ENCODE data around the gene FAM221B.
A peak's percentile ranks its signal among the peaks of the same experiment; 100 is the strongest.

Gene FAM221B

DNA sequence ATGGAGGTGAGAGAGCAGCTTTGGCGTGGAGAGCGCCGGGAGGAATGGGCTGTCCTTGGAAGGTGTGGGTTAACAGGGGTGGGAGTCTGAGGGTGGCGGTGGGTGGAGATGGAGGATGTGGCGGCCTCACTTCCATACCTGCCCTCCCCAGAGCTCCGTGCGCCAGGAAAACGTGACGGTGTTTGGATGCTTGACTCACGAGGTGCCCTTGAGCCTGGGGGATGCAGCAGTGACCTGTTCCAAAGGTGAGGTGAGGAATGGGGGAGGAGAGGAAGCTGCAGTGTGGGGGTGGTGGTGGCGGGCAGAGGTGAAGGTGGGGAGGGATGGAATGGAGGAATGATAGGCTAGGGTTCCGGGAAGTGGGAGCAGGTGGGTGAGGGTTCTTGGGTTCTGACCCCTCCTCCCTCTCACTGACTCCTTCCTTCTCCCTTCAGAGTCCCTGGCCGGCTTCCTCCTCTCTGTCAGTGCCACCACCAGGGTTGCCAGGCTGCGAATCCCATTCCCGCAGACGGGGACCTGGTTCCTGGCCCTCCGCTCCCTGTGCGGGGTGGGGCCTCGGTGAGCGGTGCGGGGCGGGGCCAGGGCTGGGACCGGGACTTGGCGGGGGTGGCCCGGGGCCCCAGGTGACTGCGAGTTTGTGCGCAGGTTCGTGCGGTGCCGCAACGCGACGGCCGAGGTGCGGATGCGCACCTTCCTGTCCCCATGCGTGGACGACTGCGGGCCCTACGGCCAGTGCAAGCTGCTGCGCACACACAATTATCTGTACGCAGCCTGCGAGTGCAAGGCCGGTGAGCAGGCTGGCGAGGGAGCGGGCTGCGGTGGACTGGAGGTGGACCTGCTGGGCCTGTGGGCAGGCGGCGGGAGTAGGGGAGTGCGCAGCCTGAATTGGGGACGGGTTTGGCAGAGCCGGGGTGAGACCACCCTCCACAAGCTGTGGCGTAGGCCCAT is 17.6 kb upstream of the FAM221B start:
- no peak for DNase-seq (ENCODE audit: low spot score)

DNA sequence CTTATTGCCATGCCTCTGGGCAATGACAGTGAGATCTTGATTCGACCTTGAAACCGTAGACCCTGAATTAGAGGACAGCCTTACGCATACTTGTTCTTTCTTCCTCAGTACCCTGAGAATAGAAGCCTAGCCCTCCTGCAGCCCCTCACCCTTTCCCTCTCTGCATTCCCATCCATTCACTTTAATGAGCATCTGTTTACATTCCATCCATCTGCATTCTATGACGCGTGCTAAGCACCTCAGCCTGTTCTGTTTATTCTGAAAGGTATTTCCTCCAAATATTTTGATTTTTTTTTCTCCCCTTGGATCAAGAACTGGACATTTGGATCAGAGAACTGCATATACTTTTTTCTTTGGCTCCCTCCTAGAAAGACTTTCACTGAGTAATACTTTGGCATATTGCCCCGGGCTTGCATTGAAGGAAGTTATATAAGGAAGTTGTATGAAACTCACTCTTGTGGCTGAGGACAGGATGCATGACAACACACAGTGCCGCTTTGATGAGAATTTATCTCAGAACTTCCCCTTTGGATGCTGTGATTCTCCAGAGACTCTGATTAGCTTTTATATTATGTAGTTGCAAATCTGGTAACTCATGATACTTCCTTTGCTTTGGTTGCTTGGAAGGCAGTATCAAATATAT is 16.2 kb upstream of the FAM221B start:
- DNase-seq (ENCODE audit: low spot score), result peak; percentile 66

DNA sequence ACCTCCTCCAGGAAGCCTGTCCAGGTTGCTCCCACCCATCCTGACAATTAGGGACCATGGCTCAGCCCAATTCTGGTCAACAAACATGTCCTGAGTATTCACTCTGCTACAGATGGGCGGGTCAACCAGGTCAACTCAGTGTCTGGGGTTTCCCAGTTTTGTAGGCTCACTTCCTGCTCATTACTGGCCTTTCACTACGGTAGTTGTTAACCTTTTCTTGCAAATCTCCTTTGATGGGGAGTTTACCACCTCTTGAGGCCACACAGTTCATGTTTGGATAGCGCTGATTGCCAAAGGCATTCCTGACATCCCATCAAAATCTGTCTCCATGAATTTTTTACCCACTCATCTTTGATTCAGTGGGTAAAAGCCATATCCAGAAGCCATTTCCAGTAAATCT is 14.3 kb upstream of the FAM221B start:
- no peak for DNase-seq (ENCODE audit: low spot score)

DNA sequence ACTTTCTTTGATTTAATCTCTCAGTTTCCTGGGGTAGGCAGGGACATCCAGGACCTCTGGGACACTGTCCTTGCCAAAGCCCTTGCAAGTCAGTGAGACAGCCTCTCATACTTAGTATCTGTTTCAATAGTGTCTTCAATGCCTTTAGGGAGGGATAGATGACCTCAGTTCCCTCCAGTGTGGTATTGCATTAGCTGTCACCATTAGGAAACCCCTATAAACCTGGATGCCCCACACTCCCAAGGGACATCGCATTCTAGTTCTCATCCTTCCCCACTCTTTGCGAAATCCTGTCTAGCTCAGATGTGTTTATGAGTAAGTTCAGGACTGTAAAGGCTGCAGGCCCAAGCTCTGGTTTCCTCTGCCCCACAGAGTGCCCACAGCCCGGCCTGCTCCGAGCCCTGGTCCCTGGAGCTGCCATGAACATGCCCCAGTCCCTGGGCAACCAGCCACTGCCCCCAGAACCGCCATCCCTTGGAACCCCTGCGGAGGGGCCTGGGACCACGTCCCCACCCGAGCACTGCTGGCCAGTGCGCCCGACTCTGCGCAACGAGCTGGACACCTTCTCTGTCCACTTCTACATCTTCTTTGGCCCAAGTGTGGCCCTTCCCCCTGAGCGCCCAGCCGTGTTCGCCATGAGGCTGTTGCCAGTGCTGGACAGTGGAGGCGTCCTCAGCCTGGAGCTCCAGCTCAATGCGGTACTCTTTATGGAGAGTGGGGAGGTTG is 13.7 kb upstream of the FAM221B start:
- no peak for DNase-seq (ENCODE audit: low spot score)

DNA sequence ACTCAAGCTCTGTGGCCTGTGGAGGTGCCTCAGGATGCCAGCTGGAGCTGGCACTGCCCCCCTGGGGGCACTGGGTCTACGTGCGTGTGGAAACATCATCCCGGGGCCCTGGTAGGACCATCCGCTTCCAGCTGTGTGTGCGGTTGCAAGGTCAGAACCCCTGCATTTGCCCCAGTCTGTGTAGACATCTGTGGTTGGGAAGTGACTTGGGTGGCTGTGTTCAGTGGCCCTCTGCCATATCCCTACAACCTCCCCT is 13.0 kb upstream of the FAM221B start:
- no peak for DNase-seq (ENCODE audit: low spot score)

DNA sequence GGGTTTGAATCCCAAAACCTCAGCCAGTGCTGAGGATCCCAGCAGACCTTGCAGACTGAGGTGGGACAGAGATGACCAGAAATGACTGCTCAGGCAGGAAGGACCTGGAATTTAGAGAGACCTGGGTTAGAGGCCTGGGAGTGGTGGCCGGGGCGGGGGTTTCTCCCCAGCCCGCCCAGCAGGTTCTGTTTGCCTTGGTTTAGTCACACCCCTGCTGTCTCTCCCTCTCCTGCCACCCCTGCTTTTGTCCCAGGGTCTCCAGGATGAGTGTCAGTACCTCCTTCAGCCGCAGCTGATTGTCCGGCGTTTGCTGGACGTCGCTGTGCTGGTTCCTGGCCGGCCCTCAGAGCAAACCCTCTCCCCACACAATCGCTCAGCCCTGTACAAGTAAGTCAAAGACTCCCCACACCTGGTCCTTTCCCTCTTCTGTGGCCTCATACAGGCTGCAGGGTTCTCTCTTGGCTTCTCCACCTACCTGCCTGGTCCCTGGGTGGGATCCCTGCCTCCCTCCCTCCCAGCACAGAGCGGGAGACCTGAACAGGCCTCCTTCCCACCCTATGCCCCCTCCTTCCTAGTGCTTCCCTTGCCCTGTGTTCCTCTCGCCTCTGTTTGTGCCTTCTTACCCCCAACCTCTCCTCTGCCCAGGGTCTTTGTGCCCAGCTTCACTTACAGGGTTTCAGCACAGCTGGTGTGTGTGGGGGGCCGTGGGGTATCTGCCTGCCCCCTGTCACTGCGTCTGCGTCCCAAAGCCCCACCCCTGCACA is 12.5 kb upstream of the FAM221B start:
- no peak for DNase-seq (ENCODE audit: low spot score)

DNA sequence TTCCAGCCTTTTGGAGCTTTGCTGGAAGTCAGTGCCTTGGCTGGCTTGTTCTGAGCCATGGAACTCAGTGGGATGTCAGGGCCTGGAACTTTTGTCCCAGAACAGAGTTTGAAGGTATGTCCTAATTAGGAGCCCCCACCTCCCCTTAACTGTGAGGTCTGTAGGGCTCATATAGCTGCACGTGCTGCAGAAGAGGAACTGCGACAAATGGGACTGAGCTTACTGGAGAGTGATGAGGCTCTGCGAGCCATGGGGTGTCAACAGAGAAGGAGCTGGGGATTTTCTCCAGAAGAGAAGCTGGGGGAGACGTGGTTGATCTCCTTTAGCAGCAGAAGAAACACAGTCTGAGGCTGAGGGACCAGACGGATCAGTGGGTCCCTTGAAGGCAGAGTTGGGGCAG is 11.4 kb upstream of the FAM221B start:
- DNase-seq (ENCODE audit: low spot score), result no peak

DNA sequence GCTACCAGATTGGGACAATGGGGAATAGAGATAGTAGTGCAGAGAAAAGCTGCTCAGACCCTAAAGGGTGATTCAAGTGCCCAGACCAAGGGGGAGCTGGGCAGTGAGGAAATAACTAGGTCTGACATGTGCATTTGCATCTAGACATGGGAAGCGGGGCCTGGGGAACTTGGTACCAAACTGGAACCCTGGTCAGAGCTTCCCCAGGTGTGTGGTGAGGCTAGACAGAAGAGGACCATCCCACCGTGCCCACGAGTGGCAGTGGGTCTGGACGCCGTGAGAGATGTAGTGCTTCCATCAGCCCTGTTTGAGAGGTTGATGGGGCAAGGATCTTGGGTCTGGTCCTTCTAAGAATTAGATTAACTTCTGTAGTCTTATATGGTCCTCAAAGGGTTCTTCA is 8.1 kb upstream of the FAM221B start:
- DNase-seq (ENCODE audit: low spot score), result no peak

DNA sequence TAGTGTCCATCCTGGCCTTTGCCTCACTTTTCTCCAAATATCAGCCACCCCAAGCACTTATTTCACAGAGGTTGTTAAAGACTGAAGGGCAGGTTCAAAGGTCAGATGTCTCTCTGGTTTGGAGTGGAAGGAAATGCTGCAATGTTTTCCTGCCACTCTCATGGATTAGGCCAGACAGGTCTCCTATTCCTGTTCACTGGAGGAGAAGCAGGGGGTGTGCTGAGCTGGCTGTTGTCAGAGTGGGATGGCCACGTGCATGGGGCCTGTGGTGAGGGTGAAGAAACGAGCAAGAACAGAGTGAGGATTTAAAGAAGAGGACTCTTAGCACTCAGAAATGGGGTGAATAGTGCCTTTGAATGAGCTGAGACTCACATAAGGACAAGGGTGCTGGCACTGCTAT is 7.2 kb upstream of the FAM221B start:
- DNase-seq (ENCODE audit: low spot score), result no peak

DNA sequence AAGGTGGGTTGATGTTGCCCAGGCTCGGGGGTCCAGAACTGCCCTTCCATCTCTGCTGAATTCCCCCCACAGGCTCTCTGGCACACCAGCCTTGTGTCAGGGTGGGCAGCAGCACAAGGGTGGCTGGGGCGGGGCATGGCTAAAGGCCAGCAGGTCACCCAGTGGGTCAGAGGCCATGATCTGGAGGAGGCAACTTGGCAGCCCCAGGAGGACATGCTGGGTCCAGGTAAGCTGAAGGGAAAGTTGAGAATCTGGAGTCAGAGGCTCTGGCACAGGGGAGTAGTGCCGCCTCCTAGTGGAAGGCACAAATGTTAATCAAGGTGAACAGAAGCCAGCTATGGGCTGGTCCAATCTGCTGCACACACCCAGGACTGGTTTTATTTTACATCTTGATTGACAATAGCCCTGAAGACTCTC is 6.7 kb upstream of the FAM221B start:
- no peak for DNase-seq (ENCODE audit: low spot score)

DNA sequence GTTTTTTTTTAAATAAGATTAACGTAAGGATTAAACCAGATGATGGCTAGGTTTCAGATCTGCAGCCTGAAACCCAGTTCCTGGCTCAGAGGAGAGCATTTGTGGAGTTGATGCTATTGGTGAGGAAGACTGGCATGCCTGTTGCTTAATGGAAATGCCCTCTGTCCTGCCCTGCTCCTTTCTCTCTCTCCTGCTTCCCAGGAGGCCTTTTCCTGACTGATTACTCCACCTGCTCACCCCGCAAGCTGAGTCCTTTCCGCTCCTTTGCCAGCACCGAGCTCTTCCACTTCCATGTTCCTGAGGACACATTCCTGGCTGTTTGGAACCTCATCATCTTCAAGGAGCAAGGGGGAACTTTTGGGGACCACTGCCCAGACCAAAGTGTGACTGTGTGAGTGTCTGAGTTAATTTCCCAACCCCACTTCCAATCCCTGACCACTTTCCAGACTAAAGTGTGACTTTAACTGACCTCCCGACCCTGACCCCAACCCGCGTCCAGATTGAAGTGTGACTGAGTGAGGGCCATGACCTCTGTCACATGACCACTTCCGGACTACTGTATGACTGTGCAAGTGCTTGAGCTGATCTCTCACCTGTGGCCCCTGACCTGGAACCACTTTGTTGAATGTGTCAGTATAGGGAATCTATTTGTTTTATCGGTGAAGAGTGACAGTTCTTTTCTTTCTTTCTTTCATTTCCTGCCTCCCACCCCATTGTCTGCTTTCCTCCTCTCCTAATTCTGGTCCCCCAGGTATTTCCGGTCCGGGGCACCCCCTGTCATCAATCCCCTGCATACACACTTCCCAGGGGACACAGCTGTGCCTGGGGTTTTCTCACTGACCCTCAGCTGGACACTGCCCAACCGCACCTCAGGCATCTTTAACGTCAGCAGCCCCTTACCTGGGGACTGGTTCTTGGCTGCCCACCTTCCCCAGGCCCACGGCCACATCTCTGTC is 6.0 kb upstream of the FAM221B start:
- DNase-seq (ENCODE audit: low spot score), result no peak

DNA sequence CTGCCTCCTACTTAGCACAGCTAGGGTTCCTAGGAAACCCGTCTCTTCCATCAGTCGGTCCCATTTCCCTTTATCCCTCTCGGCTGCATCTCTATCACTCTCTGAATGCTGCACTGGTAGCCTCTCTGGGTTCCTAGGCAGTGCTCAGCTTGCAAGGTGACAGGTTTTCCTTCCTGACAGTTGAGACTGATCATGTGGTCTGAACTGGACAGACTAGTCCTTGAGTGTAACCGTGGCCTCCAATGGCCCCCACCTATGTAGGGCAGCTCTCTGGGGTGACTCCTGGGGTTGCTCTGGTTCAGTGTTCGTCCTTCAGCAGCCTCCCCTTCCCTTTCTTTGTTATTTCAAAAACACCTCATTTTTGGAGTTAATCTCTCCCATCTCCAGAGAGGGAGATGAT is 4.3 kb upstream of the FAM221B start:
- DNase-seq (ENCODE audit: low spot score), result no peak

DNA sequence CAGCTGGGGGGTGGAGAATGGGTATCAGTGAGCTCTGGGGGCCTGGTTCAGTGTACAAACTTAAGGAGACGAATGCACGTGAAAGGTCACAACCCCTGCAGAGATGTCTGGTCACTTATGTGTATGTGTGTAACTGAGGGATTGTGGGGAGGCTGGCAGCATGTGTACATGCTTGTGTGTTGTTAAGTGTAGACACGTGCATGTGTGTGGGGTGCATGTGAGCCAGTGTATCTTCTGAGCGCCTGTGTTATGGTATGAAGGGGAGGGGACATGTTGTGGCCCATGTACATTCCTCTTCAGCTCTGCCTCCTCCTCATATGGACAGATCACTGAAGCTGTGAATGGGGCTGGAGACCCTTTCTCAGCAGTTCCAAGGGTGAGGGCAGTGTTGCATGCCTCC is 2.5 kb upstream of the FAM221B start:
- no peak for DNase-seq (ENCODE audit: low spot score)

DNA sequence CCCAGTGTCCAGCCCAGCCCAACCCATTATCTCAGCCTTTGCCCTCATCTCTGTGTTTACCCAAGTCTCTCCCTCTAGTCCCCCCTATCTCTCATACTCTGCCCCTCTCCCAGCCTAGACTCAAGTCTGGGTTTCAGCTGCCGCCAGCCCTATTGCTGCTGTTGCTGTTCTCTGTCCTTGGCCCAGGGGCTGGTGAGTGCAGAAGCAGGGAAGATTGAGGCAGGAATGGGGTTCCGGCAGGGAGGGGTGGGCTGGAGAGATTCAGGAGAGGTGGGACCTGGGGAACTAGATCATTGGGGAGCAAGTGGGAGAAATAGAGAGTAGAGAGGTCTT is 1.2 kb upstream of the FAM221B start:
- DNase-seq (ENCODE audit: low spot score), result no peak

DNA sequence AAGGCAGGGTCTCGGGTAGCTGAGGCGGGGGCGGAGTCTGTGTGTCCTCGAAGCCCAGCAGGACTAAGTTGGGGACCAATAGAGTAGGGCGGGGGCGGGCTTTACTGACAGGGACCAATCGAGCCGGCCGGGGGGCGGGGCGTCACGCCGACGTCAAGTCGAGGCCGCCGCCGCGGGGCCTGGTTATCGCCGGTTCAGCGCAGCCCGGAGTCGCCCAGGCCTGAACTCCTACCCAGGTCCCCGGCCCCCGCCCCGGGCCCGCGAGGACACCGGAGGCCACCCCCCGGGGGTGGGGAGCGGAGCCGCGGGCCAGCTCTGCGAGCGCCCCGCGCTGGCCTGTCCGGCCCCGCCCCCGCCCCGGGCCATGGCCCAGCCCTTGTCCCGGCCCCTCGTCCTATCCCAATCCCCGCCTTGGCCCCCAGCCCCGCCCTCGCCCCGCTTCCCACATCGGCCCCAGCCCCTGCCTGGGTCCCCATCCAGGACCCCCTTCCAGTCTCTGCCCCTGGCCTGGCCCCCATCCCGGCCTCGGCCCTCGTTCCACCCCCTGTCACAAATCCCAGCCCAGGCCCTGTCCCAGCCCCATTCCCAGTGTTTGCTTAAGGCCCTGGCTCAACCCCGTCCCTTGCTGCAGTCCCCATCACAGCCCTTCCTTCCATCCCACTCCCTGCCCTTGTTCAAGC is 692 bp upstream of the FAM221B start, which contains the start of gene TMEM8B:
TMEM8B (plus strand) TSS at position 145 of the 680 bp plus-strand sequence; CDS start at position 365, 220 bp downstream.
- peak; percentile 96 for DNase-seq (ENCODE audit: low spot score)

DNA sequence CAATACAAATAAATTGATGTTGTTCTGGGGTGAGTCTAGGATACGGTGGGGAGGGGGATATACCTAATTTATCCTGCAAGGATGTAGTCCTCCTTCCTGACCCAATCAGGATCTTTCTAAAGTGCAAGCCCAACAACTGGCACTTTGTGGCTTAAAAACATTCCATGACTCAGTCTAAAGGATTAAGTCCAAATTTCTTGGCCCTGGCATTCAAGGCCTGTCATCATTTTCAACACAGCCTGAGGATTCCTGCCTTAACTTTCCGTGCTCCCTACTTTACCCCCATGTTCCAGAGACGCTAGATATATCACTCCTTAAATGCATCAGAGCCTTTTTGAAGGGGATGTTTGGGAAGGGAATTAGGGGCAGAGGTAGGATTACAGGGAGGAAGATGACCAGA is 1.0 kb downstream of the FAM221B start:
- peak; percentile 65 for DNase-seq (ENCODE audit: low spot score)

DNA sequence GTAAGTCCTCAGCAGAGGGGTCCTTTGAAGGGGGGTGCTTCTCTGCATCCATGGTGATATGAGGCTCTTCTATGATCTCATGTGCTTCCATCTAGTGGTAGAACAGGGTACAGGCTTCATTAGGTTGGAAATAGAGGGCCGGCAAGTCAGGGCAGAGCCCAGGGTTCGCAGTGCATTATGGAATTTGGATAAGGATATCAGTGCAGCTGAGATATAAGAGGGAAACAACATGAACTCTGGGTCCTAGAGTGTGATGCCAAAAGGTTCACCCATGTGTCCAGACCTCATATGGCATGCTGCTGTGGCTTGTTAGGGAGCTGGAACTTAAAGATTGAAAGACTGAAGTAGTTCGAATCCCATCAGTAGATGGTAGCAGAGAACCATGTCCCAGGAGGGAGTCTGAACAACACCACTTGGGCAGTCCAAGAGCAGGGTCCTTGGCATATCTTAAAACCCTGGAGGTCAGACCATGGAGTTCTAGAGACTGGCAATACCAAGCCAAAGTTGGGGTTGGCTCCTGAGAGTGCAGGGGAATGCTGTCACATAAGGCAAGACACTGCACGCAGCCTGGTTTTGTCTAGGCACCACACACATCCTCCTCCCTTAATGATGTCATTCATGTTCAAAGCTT is 2.3 kb downstream of the FAM221B start:
- peak; percentile 61 for DNase-seq (ENCODE audit: low spot score)

DNA sequence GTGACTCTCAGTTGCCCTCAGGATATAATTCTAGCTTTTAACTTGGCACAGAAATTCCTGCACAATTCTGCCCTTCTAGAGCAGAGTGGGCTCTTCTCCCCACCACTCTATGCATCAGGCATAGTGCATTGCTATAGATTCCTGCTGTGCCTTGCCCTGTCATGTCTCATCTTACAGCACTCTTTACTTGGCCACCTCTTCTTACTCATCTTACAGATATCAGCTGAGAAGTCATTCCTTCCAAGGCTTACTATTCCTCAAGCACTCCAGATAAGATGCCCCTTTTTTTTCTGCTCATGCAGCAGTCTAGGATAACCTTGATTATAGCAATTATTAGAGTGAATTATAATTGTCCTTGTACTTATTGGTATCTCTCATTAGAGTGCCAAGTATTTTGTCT is 5.6 kb downstream of the FAM221B start:
- no peak for DNase-seq (ENCODE audit: low spot score)

DNA sequence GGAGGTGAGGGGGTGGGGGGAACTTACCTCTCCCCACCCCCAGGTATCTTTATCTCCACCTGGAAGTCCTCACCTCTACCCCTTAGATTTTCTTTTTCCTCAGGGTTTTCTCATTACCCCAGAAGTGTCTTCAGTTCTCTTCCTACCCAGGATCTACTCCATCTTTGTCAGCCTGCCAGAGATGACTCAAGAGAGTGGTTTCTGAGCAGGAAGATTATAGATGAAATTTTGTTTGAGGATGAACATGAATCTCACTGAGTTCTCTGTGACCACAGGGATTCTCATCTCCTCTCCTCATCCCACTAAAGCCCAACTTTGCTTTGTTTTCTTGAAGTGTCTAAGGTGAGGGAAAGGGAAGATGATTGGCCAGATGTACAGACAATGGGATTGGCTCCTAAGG is 8.5 kb downstream of the FAM221B start:
- peak; percentile 68 for DNase-seq (ENCODE audit: low spot score)

DNA sequence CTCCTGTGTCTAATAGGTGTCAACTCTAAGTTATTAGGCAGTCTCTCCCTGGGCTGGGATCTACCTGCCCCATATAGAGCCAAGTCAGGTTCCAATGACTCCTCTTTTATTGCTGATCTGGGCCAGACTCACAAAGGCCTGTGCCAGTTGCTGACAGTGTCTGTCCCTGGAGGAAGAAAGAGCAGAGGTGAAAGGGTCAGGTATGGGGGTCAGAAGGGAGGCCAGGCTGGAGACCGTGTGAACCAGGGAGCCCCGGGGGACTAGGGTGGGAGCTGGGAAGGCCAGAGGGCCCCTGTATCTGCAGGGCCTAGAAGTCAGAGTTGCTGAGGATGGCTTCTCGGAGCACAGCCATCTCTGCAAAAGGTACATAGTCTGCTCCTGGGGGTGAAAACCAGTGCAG is 10.2 kb downstream of the FAM221B start:
- no peak for DNase-seq (ENCODE audit: low spot score)

Data from AG20443 (cell line).